ENCODE data around the gene MAD1L1.
A peak's percentile ranks its signal among the peaks of the same experiment; 100 is the strongest.

The MAD1L1 gene

GRCh38 chr7:1950452-1951158 is 282.1 kb downstream of the MAD1L1 start:
- no peak for TF ChIP-seq ZNF133 (tag by site-specific recombination; IDR thresholded peaks at IDR 0.05)
- TF ChIP-seq GLIS1 (tag by site-specific recombination; IDR thresholded peaks at IDR 0.05), result peak; percentile 19; the same call in 1 of the 2 replicates
- Histone ChIP-seq H3K36me3 (ENCODE audit: control insufficient read depth in 2 of 2, insufficient read depth in 1 of 2, low read length in 2 of 2) (no peaks in the 10 kb centered on the region), H3K4me1 (ENCODE audit: control insufficient read depth, insufficient read depth, low read length) (no peaks in the 10 kb centered on the region), H3K27ac (ENCODE audit: extremely low read depth, low read depth, low read length) (no peak overlapping the region), H3K9me3 (ENCODE audit: control insufficient read depth, insufficient read depth, low read depth, low read length) (no peaks in the 10 kb centered on the region), H3K4me3 (ENCODE audit: low read depth, low read length) (no peak overlapping the region)
- POLR2A ChIA-PET, result no interaction called here
- CTCF ChIA-PET, result interaction anchor here (0.6 kb wide), 1 partner anchor 23 kb away, joined by 3 read pairs; no protein-coding TSS in a partner anchor

GRCh38 chr7:1950066-1950451 is 282.7 kb downstream of the MAD1L1 start:
- ChIA-PET POLR2A (no interaction called here), CTCF (no interaction called here)
- Histone ChIP-seq H3K36me3 (ENCODE audit: control insufficient read depth in 2 of 2, insufficient read depth in 1 of 2, low read length in 2 of 2) (no peaks in the 10 kb centered on the region), H3K4me1 (ENCODE audit: control insufficient read depth, insufficient read depth, low read length) (no peaks in the 10 kb centered on the region), H3K9me3 (ENCODE audit: control insufficient read depth, insufficient read depth, low read depth, low read length) (no peaks in the 10 kb centered on the region), H3K27ac (ENCODE audit: extremely low read depth, low read depth, low read length) (no peak overlapping the region), H3K4me3 (ENCODE audit: low read depth, low read length) (no peak overlapping the region)
- no peak for TF ChIP-seq ZNF280D (tag by site-specific recombination; IDR thresholded peaks at IDR 0.05)
- no peak for TF ChIP-seq BCL11A (tag by site-specific recombination; IDR thresholded peaks at IDR 0.05; ENCODE audit: low read depth)
- TF ChIP-seq ZNF600 (tag by site-specific recombination; IDR thresholded peaks at IDR 0.05), result no peak
- no peak for TF ChIP-seq HOXA7 (CRISPR knock-in tag; IDR thresholded peaks at IDR 0.05; ENCODE audit: borderline replicate concordance)
- no peak for TF ChIP-seq ZBTB10 (tag by site-specific recombination; IDR thresholded peaks at IDR 0.05)
- TF ChIP-seq ATF2 (tag by site-specific recombination; IDR thresholded peaks at IDR 0.05; ENCODE audit: low read depth), result no peak
- no peak for TF ChIP-seq REPIN1 (tag by site-specific recombination; IDR thresholded peaks at IDR 0.05; ENCODE audit: low read depth)
- TF ChIP-seq ZFP37 (tag by site-specific recombination; IDR thresholded peaks at IDR 0.05), result no peak
- TF ChIP-seq YY1 (tag by site-specific recombination; IDR thresholded peaks at IDR 0.05), result no peak
- no peak for TF ChIP-seq ZNF37A (tag by site-specific recombination; IDR thresholded peaks at IDR 0.05)
- no peak for TF ChIP-seq OSR2 (tag by site-specific recombination; IDR thresholded peaks at IDR 0.05)
- TF ChIP-seq ZNF654 (tag by site-specific recombination; IDR thresholded peaks at IDR 0.05; ENCODE audit: low read depth), result no peak
- no peak for TF ChIP-seq ZNF610 (tag by site-specific recombination; IDR thresholded peaks at IDR 0.05; ENCODE audit: borderline replicate concordance)
- TF ChIP-seq ZNF596 (tag by site-specific recombination; IDR thresholded peaks at IDR 0.05), result no peak
- TF ChIP-seq ZNF248 (tag by site-specific recombination; IDR thresholded peaks at IDR 0.05), result no peak
- no peak for TF ChIP-seq YY2 (tag by site-specific recombination; IDR thresholded peaks at IDR 0.05)
- TF ChIP-seq ZNF335 (tag by site-specific recombination; conservative IDR thresholded peaks at IDR 0.05), result no peak
- no peak for TF ChIP-seq ZNF510 (tag by site-specific recombination; IDR thresholded peaks at IDR 0.05; ENCODE audit: insufficient replicate concordance)
- no peak for TF ChIP-seq ZNF560 (tag by site-specific recombination; IDR thresholded peaks at IDR 0.05; ENCODE audit: borderline replicate concordance)

All from HEK293 (cell line).